SKM-1 treated with dmso at 0.1 percent for 144 hours (cell line): ENCODE measurements around the gene EIF4EBP2.

ENCODE experiments used
- DNase-seq: peaks from one replicate; lab custom pipeline; 2025; ENCODE audit not compliant: unreplicated experiment; lab: John Stamatoyannopoulos, UW

The EIF4EBP2 gene

GRCh38 chr10:70432101-70432500 is 28.2 kb downstream of the EIF4EBP2 start:
- no peak for DNase-seq

DNA sequence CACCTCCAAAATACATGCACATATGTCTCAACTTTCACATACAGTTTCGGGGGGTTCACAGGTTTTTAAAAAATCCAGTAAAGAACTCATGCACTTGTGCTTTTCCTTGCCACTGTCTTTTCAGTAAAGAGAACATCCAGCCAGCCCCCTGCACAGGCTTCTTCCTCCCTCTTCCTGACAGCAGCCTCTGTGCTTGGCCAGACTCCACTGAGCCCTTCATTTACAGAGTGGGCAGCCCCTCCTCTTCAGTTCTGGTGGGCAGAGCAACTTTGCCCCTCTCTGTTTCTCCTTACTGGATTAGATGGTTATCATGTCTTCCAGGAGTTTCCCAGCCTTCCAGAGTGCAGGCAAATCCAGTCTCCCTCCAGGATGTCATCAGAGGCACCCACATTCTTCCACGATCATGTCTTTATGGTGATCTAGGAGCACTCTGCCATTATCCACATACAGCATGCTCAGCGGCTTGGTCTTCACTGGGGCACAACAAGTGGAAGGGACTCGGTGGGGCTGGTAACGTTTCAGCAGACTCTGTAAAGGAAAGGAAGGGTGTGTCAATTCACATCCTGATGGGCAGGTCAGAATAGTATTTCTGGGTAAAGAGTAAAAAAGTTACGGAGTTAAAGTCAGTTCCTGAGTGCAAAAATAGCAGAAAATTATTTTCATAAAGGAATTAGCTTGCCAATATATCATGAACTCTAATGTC is 28.8 kb downstream of the EIF4EBP2 start:
- DNase-seq: no peak

DNA sequence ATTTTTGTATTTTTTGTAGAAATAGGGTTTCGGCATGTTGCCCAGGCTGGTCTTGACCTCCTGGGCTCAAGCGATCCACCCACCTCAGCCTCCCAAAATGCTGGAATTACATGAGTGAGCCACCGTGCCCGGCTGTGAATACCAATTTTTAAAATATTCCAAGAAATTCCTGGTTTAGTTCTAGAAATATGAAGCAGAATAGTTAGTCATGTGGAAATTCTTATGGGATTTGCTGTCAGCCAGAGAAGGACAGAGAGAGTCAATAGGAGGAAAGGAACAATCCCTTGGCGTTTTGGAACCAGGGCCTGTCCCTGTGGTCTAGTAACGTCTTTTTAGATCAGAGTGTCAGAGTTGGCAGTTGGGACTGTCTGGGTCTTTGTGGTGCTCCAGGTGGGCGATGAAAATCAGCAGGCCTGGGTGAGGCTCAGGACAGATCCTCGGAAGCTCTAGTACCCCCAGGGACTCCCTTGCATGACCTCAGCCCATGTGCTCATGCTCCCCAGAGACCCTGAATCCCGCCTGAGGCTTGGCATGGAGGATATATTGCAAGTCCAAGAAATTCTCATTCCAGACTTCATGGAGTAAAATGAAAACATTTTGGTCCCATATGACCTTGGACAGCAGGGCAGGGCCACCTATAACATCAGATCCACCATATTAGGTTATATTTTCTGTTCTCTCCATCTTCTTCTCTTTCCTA is 29.8 kb downstream of the EIF4EBP2 start:
- no peak for DNase-seq

GRCh38 chr10:70435241-70436085 is 31.5 kb downstream of the EIF4EBP2 start:
- DNase-seq: no peak

- DNase-seq: no peak
Observed at GRCh38 chr10:70437721-70438120, 33.8 kb downstream of the EIF4EBP2 start.

GRCh38 chr10:70440296-70441160 is 36.6 kb downstream of the EIF4EBP2 start:
- no peak for DNase-seq

- DNase-seq: no peak
Observed at GRCh38 chr10:70441161-70441894, 37.4 kb downstream of the EIF4EBP2 start, which contains the start of gene NODAL. NODAL (minus strand) TSS chr10:70441681; CDS start chr10:70441667, 14 bp downstream.

DNA sequence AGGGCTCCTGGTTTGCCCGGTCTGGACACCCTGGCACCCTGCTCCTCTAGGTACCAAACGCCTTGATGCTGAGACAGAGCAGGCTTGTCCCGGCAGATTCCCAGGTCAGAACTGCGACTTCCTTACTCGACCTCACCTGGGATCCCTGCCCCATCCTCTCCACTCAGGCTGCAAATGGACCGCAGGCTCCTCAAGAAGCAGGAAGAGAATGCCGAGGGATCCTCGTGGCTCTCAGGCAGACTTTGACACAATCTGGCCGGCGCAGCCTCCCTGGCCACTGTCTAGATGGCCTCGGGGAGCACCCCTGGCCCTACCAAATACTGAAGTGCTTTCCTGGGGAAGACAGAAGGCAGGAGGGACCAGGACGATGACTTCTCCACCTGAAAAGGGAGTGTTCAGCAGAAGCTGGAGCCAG is 38.0 kb downstream of the EIF4EBP2 start:
- no peak for DNase-seq

GRCh38 chr10:70442332-70442988 is 38.5 kb downstream of the EIF4EBP2 start:
- no peak for DNase-seq

GRCh38 chr10:70444744-70445143 is 40.8 kb downstream of the EIF4EBP2 start:
- no peak for DNase-seq

- DNase-seq: no peak
Observed at GRCh38 chr10:70445718-70446657, 42.0 kb downstream of the EIF4EBP2 start.

DNA sequence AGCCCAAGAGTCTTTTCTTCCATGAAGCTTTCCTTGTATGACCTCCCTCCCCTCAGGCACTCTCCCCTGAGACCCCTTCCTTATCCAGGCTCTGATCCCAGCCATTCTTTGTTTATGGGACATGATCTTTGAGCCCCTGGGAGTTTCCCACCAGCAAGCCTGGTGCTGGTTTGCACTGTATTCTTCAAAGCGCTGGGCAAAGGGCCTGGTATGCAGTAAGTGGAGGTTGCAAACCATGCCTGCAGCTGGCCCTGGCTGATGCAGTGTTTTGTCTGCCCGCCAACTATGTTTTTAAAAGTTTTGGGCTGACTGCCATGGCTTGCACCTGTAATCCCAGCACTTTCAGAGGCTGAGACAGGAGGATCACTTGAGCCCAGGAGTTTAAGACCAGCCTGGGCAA is 44.3 kb downstream of the EIF4EBP2 start:
- no peak for DNase-seq

- DNase-seq: no peak
Observed at GRCh38 chr10:70455213-70455630, 51.3 kb downstream of the EIF4EBP2 start.

DNA sequence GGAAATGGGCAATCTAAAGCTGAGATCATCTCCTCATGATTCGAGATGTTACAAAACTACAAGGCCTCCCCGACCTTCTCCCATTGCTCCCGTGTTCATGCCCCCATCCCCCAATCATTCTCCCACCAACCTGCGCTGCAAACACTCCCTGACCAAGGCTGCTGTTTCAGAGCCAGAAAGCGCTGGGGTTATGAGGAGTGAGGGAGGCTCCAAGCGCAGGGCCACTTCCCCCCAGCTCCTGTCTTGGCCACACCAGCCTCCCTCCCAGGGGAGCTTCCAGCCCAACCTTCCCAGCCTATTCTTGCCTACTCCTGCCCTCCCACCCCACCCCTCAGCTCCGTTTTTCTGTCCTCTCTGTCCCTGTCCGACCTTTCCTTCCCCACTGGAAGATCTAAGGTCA is 52.2 kb downstream of the EIF4EBP2 start:
- no peak for DNase-seq

DNA sequence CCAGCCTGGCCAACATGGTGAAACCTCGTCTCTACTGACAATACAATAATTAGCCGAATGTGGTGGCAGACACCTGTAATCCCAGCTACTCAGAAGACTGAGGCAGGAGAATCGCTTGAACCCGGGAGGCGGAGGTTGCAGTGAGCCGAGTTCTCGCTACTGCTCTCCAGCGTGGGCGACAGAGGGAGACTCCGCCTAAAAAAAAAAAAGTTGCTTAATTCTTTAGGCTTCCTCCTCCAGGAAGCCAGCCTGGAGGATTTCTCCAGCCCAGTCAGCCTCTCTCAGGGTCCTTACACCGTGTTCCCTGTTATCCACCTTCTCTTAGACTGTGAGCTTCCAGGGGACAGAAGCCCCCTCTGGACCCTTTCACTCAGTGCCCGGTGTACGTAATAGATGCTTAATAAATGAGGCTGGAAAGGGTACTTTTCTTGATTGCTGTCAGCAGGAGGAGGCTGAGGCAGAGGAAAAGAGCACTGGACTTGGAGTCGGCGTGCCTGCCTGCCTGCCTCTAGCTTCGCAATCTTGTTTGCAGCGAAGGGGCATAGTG is 53.9 kb downstream of the EIF4EBP2 start:
- no peak for DNase-seq

DNA sequence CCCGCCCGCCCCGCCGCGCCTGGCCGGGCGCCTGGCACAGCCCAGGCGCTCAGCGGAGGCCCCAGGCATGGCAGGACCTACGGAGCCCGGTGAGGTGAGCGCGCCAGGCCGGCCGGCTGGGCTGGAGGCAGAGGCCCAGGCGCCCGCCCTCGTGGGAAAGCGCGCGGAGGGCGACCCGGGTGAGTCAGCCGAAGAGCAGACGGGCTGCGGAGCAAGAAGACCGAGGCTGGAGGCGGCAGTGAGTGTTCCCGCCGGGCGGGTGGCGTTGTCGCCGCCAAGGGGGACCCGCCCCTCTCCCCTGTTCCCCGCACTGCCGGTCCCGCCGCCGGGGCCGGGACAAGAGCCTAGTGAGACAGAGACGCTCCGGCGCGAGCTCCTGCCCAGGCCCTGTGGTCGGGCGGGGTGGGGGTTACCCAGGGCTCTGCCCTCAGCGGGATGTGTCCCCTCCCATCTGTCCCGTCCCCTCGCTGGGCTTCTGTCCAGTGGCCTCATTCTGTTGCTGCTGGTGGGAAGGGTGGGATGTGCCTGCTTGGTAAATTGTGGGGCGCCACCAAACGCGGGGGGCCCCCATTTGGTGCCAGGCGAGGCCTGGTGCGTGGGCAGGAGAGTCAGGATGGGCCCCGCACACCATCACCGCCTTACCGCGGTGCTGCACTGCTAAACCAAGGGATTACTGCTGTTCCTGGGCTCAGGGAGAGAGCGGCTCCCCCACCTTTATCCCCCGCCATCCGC is 54.5 kb downstream of the EIF4EBP2 start:
- no peak for DNase-seq

GRCh38 chr10:70459061-70459773 is 55.3 kb downstream of the EIF4EBP2 start:
- DNase-seq: no peak
